Superior temporal gyrus (tissue), 1 donor: ENCODE data around the gene PTPRG.
A peak's percentile ranks its signal among the peaks of the same experiment; 100 is the strongest.

ENCODE experiments used
- DNase-seq: peaks from one replicate; pipeline ENCODE4 v3.0.0-alpha.2; 2016; ENCODE audit errors: extremely low spot score

PTPRG gene

GRCh38 chr3:61618231-61618630 lies 56.9 kb downstream of the PTPRG start:
- no peak for DNase-seq

DNA sequence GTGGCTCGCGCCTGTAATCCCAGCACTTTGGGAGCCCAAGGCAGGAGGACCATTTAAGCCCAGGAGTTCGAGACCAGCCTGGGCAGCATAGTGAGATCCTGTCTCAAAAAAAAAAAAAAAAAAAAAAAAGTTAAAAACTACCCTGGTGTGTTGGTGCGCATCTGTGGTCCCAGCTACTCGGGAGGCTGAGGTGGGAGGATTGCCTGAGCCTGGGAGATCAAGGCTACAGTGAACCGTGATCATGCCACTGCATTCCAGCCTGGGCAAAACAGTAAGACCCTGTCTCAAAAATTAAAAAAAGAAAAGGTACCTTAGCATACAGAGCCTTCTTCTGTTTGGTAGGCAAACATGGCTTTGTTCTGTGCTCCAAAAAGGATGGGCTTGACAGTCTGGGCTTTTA lies 57.5 kb downstream of the PTPRG start:
- DNase-seq = no peak

DNA sequence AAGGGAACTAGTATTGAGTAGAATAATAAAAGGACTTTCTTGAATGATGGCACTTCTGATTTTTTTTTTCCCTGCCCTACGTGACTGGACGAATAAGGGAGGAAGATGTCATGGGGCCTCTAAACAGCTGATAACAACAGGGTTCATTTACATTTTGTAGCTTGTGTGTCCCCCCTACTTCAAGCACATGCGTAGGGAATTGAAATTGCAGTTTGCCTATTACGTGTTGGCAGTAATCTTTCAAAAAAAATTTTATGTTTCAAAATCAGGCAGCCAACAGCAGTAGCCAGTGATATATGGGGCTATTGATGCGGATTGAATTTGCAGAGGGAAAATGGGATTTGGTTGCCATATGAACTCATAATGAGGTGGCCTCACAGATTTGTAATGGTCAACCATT lies 58.7 kb downstream of the PTPRG start:
- DNase-seq = no peak

- no peak for DNase-seq
Measured at GRCh38 chr3:61624300-61624699, 62.9 kb downstream of the PTPRG start.

- DNase-seq = no peak
Measured at GRCh38 chr3:61625429-61625828, 64.1 kb downstream of the PTPRG start.

- no peak for DNase-seq
Measured at GRCh38 chr3:61626484-61626883, 65.1 kb downstream of the PTPRG start.

DNA sequence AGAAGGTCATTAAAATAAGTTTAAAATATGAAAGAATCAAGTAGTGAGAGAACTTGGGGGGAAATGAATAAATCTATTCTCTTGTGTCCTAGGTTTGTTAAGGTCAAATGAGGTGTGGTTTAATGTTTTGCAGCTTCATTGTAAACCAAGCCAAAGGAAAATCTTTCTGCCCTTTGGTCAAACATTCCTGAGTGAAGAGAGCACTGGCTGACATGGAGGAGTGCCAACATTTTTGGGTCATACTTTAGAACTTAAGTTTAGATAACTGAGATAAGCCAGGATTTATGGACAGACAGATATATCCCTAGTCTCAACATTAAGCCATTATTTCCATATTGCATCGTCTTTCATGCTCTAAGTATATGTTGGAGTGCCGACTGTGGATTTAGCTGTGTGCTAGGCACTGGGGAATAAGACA lies 66.4 kb downstream of the PTPRG start:
- no peak for DNase-seq

DNA sequence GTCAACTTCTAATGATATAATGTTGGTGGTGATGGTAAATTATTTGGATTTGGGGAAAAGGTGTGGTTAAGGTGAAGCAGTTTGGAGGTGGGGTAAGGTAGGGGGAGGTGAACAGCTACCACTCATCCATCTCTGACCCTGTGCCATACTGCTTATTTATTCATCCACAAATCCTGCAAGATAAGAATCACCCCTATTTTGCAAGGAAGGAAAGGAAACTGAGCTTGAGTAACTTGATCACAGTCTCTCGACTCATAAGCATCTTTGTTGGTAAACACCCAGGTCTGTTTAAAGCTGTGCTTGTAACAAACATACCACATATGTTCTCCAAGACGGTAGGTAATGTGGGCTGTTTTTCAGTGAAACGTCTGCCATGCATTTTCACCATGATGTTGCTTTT lies 67.3 kb downstream of the PTPRG start:
- no peak for DNase-seq

- no peak for DNase-seq
Measured at GRCh38 chr3:61629442-61629841, 68.1 kb downstream of the PTPRG start.

- DNase-seq = no peak
Measured at GRCh38 chr3:61631108-61631769, 69.9 kb downstream of the PTPRG start.

- no peak for DNase-seq
Measured at GRCh38 chr3:61632568-61633175, 71.3 kb downstream of the PTPRG start.

DNA sequence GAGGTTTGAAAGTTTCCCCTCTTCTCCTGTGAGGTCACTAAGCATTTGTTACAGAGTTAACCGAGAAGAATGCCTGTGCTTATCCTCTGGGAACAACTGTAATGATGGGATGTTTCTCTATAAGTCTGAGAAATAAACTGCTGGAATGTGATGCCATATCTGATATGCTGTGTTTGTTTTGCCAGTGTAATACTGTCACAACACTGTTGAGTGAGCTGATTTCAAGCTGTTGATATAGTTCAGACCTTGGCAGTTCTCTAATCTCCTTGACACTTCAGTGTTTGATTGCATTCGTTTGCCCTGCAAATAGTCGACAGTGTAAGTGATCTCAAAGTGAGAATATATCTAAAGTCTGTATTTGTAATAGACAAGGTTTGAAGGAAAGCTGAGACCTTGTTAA lies 73.3 kb downstream of the PTPRG start:
- no peak for DNase-seq

DNA sequence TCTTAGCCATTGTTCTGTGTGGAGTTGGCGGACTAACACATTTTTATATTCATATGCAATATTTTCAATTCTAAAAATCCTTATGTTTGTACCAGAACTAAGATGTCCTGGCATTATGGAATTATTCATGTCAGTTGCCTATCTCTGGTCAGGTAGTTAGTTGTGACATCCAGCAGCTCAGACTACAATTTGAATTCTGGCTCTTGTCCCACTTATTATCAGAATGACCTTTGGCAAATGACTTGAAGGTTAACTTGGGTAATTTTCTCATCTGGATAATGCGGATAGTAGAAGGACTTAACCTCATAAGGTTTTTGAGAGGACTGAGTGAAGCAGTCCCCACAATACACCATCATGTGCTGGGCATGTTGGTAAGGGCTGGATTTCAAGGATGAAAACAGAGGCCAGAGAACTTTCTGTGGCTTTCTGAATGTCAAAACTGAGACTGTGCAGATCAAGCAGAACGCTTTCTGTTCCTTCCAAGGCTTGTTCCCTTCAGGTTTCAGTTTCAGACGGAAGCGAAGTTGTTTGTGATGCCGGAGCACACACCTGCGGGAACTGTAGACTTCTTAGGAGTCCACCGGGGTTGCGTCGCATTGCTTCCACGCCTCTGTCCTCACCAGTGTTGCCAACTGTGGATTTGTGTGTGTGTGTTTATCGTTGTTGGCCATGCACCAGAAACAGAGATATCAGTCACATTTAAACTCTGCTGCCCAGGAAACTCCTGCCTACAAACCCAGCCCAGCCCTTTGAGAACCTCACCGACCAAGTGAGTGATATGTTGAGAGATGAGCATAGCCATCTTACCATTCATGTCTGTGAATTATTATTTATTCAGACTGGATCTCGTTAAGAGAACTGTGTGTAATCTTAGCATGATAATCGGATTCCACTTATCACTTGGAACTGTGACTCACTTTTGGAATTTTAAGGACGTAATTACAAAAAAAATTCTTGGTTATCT lies 76.0 kb downstream of the PTPRG start:
- DNase-seq = no peak

DNA sequence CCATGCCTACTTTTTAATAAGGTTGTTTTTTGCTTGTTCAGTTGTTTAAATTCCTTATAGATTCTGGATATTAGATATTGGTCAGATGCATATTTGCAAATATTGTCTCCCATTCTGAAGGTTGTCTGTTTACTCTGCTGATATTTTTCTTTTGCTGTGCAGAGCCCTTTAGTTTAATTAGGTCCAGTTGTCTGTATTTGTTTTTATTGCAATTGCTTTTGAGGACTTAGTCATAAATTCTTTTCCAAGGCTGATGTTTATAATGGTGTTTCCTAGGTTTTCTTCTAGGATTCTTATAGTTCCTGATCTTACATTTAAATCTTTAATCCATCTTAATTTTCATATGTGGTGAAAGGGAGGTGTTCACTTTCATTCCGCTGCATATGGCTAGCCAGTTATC lies 77.4 kb downstream of the PTPRG start:
- DNase-seq = no peak

DNA sequence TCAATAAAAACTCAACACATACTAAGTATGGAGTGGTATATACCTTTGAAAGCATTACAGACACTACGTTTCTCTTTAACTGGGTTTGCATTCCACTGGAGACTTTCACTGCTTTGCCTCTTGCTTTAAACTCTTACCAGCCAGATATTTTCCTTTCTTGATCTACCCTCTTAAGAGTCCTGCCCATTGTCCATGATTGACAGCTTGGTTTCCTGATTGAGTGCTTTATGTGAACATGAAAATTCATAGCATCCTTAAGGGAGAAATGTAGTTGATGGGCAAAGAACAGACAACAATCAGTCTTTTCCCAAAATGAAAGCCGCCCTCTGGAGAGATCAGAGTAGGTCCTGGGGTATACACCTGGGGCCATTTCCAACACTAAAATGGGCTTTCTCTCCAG lies 78.6 kb downstream of the PTPRG start:
- DNase-seq = no peak

DNA sequence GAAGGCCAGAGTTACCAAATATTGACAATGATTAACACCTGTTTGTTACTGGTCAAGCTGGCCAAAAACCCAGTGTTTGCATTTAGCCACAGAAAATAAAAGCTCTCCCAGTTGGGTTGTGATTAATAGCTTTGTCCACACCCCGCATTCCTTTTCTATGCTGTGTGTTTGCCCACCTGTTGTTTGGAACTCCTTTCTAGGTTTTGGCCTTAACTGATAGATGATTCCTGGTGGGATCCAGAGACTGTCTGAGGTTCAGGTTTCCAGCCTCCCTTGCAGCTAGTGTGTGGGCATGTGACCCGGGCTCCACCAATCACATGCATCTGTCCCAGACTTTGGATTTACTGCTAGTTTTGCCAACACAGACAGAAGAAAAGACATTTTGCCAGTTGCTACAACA lies 83.8 kb downstream of the PTPRG start:
- DNase-seq = no peak

- DNase-seq = no peak
Measured at GRCh38 chr3:61646360-61646759, 85.0 kb downstream of the PTPRG start.

DNA sequence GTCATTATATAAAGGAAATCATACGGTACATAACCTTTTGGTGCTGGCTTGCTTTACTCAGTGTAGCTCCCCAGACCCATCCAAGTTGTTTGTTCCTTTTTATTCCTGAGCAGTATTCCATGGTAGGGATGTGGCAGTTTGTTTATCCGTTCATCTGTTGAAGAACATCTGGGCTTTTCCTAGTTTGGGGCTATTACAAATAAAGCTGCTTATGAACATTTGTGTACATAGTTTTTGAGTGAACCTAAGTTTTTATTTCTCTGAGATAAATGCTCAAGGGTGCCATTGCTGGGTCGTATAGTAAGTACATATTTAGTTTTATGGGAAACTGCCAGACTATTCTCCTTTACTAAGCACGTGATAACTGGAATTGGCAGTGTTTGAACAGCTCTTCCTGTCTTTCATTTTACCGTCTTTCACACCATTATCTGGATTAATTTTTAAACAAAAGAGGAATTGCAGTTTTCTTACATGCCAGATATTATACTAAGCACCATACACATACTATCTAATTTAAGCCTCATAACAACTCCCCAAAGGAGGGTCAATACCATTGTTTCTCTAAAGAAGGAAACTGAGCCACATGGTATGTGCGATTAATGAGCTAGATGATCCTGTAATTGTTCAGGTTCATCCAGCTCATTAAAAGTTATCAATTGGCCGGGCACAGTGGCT lies 85.6 kb downstream of the PTPRG start:
- DNase-seq = no peak

DNA sequence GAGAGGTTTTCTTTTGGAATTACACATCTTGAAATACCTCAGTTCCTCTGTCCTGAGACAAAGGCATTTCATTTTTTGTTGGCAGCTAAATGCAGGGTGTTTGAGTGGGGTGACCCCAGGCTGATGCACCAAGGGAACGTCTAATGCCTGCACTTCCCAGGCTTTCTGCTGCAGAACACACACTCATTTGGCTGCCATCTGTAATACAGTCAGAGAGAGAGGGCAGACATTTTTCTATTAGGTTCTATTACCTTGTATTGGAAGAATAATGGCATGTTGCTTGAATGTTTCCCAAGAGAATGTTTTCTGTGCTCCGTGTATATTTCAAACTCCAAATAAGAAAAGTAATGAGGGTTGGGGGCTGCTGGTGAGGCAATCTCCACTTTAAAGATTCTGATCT lies 87.1 kb downstream of the PTPRG start:
- no peak for DNase-seq

GRCh38 chr3:61649381-61650170 lies 88.2 kb downstream of the PTPRG start:
- DNase-seq = no peak

GRCh38 chr3:61650276-61650675 lies 88.9 kb downstream of the PTPRG start:
- peak; percentile 48 for DNase-seq
